DMS114 treated with DMSO at 0.1 percent for 48 hours (cell line): Measurements from ENCODE around the gene PRSS38.

Experiments used
- DNase-seq: peaks from one replicate; lab custom pipeline; 2025; ENCODE audit not compliant: unreplicated experiment; lab: John Stamatoyannopoulos, UW

The PRSS38 gene

DNA sequence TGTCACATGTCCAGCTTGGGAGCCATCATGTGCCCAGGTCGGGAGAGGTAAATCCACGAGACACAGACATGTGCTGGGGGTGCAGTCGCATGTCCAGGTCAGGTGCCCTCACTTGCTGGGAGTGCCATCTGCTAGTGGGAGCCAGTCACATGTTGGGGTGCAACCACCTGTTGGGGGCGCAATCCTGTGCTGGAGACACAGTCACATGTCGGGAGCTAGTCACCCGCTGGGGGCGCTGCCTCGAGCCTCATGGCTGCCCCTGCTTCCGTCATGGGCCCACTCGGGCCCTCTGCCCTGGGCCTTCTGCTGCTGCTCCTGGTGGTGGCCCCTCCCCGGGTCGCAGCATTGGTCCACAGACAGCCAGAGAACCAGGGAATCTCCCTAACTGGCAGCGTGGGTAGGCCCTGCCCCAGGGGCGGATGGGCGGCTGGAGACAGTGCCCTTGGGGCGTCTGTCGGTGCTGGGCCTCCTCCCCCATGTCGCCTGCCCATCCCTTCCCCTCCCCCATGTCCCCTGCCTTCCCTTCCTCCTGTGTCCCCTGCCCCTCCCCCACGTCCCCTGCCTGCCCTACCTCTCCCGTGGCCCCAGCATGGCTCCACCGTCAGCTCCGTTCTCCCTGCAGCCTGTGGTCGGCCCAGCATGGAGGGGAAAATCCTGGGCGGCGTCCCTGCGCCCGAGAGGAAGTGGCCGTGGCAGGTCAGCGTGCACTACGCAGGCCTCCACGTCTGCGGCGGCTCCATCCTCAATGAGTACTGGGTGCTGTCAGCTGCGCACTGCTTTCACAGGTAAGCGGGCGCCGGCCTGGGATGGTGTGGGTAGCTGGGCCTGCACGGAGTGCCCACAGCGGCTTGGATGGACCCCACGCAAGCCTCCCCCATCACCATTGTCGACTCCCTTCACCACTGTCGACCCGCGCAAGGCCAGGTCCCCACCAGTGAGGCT lies at the start of gene PRSS38:
TSS of gene PRSS38 (plus strand) at position 208 of the 942 bp plus-strand sequence. CDS start at position 250, 42 bp downstream.
- no peak for DNase-seq

DNA sequence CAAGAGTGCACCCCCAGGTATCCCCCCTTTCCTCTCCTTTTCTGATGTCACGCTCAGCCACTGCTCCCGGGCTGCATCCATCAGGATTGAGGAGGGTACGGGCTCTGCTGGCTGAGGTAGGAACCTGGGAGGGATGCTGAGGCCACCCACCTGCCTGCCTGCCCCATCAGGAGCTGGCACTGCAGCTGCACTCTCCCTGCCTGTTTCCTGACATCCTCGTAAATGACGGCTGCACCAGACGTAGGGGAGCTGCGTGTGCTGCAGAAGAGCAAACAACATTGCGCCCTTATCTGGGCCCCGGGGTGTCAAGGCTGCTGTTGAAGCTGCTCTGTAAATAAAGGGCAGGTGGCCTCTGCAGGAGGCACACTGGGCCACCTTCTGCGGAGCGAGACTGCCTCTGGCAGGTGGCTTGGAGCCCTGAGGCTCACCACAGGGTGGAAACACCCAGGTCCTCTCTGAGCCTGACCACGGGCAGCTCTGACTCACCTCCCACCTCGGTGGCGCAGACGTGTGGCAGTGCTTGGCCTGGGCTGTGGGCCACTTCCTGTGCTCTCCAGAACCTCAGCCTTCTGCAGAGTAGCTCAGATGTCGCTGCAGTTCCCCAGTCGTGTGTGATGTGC lies 49.4 kb upstream of the PRSS38 start:
- no peak for DNase-seq

DNA sequence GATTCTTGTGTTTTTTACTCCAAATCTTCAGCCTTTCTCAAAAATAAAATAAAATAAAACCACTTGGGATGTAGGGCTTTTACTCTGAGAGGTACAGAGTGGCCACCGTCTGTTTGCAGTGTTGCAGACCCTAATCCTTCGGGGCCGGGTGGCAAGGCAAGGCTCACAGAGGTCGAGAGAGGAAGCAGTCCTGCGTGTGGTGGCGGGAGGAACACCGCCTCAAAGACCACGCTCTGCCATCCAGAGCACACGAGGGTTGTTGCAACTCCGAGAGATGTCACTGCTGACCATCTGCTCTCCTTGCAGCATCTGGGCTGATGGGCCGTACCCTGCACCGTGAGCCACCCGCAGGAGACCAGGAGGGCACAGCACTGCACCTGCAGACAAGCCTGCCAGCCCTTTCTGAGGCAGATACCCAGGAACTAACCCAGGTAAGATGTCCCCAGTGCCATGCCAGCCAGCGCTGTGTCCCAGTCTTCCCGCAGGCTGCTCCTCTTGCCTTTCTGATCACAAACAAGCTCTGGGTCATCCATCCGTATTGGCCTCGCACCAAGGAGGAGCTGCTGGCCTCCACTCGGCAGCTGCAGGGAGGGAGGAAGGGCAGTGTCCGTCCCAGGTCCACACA lies 48.7 kb upstream of the PRSS38 start:
- no peak for DNase-seq

DNA sequence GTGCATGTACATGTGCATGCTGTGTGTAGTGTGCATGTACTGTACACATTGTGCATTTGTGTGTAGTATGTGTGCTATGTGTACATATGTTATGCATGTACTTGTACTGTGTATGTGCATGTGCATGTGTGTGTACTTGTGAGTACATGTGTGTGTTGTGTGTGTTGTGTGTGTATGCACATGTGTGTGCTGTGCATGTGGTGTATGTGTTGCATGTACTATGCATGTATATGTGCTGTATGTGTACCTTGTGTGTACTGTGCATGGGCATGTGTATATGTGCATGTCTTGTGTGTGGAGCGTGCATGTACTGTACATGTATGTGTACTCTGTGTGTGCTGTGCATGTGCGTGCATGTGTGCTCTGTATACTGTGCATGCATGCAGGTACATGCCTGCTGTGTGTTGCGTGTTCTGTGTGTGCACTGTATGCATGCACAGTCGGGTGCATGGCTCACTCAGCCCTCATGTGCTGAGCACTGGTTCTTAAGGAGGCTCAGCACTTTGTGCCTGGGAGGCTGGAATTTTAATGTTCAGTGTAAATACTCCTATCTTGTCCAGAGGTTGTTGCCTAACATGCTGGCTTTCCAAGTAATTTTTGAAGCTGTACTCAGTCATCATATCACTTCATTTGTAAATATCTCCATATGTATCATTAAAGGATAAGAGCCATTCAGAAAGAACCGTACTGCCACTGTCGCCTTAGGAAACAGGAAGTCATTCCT lies 47.9 kb upstream of the PRSS38 start:
- no peak for DNase-seq

DNA sequence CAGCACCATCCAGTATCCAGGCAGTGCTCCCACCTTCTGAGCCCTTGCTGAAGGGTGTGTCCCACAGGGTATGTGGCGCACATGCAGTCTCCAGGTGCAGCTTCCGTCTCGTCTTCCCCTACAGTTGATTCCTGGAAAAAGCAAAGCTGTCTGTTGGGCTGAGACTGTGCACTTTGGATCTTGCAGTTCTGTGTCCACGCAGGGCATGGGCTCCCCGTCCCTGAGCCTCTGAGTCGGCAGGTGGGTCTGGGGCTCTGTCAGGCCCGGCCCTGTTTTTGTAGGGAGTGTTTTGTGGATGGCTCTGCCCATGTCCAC lies 47.4 kb upstream of the PRSS38 start:
- DNase-seq: no peak

DNA sequence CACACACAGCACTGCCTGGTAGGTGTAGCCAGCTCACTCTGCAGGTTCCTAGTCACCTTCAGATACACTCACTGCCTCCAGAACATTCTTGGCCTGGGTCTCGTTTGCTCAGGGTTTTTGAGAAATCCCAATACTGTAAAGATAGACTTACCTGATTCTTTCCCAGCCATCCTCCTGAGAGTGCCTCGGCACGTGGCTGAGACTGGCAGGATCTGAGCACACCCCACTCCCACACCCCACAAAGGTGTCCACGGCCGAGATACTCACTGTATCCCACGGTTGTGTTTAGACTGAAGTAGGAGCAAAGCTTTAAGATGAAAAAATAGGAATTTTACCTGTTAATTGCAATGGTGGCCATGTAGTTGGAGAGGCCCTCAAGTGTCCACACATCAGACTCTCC lies 46.8 kb upstream of the PRSS38 start:
- DNase-seq: no peak

DNA sequence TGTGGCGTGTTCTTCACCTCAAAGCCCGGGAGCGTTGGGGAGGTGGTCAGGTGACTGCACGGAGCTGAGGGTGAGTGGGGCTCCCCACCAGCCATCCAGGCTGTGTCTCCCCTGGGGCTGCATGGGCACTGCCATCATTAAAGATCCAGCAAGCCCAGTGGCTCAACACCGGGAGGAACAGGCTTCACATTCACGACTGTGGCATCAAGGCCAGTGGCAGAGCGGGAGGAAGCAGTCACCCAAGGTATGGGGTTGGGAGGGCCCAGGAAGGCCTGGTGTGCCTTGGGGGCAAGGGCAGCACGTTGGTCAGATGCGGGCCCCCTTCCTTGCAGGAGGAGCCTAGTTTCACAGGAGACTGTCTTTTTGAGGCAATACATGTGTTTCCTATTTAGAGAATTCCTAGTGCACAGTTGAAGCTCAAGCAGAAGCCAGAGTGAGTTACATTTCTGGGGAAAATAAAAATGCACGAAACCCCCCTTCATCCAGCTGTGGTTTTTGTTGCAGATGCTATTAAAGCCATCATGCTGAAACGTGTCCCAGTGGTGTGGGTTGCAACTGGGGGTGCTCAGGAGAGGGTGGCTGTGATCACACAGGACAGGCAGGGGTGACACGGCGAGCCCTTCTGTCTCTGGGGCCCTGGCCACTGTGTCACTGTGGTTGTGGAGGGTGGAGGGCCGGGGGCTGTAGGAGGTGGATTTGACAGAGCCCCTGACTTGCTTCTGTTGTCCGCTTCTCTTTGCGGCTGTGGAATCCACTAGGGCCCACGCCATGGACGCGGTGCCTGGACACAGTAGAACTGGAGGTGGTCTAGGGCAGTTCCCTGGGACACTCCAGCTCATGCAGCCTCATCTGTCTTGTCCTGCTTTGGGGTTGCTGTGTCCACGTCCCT lies 46.2 kb upstream of the PRSS38 start:
- no peak for DNase-seq

DNA sequence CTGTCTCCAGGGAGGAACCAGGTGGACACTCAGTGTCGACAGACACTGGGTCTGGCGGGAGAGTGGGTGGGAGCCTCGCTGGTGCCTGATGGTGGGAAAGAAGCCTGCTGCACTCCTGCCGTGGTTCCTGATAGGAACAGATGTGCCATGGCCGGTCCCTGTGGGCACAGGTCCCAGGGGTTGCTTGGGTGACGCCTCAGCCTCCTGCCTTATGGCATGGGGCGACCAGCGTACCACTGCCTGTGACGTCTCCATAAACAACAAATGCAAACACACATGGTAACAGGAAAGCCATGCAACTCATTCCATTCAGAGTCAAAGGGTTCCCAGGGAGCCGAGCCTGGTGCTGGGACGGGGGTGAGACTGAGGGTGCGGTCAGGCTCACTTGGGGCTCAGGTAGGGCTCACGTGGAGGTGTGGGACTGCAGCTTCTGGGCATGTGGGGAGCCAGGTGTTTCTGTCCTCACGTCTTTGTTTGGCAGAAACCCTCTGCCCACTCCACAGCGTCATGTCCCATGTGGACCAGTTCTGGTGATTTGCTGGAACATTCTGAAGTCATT lies 45.5 kb upstream of the PRSS38 start:
- DNase-seq: no peak

DNA sequence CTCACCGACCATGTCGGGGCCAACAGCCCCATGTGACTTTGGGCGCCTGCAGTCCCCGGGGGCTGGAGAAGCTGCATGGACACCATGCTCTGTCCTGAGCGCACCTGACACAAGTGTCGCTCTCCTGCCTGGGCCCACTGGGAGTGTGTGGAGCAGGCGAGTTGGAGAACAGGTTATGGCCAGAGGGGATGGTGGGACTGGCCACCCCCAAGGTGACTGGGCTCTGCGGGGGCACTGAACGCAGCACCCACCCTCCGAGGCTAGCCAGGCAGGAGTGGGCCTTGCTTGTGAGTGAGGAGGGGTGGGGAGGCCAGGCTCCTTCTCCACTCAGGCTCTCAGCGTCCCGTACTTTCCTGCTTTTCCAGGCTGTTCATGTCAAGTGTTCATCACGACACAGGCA lies 44.7 kb upstream of the PRSS38 start:
- no peak for DNase-seq

DNA sequence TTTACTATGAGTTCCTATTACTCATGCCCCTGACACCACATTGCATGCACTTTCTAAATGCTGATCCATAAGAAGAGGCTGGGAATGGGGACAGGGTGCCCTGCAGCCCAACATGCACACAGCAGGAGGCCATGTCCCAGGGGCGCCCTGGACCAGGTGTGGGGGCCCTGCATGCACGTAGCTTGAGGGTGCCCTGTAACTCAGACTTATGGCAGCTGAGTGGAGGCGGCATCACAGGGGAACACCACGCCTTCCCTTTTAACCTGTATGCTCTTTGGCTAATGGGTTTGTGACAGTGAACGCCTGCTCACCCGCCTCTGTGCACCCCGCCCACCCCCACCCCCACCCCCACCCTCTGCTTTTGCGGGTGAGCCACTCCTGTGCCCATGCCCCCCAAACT lies 44.1 kb upstream of the PRSS38 start:
- no peak for DNase-seq

DNA sequence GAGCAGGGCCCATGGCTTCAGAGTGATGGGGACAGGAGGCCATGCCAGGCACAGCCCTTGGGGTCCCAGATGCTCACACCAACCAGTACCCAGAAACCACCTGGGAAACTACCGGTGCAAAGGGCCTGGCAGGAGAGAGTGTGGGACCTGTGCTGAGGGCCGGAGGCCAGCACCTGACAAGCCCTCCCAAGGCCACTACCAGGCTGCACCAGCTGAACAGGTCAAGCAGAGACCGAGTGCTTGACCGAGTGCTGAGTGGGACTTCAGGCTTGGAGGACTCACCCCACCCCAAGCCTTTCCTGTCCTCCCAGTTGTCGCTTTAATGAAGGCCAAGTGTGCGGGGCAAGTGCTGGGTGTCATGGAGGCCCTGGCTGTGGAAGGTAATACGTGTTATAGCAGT lies 43.7 kb upstream of the PRSS38 start:
- no peak for DNase-seq

DNA sequence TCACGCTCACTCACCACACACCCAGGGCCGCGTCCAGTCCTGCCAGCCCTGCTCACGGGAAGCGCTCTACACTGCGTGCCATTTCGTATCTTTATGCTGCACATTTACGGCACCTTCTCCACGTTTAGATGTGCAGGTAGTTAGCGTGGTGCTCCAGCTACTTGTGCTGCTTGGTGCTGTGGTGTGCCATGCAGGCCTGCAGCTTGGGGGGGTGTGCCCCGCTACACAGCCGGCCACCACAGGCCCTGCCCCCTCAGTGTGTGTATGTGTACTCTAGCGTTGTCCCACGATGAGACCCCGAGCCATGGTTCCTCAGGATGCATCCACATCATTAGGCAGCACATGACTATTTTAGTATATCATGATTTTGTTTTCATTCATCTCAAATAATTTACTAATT lies 41.9 kb upstream of the PRSS38 start:
- no peak for DNase-seq

DNA sequence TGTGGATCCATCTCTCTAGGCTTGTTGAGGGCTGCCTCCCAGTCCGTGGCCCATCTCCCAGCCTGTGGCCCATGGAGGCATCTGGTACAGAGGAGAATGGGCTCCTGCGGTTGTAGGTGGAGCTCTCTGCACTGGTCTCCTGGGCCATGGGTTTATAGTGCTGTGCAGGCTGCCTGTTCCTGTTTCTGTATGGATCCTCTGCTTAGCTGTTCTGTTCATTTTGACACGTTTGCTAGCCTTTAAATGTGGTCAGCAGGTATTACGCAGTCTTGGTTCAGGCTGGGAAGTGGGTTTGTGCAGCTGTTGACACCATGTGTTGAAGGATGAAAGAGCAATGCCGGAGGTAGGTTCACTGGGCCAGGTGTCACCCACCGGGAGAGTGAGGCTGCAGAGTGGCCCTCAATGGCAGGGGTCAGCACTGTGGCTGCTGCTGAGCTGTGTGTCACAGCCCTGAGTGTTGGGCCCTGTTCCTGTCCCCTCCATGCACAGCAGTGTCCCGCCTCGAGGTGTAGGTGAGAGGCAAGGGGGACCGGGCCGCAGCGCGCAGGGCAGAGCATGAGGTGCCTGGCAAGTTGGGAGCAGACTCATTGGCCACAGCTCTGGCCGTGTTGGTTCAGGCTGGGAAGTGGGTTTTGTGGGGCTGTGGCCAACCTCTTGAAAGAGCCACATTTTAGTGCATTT lies 41.3 kb upstream of the PRSS38 start:
- no peak for DNase-seq

DNA sequence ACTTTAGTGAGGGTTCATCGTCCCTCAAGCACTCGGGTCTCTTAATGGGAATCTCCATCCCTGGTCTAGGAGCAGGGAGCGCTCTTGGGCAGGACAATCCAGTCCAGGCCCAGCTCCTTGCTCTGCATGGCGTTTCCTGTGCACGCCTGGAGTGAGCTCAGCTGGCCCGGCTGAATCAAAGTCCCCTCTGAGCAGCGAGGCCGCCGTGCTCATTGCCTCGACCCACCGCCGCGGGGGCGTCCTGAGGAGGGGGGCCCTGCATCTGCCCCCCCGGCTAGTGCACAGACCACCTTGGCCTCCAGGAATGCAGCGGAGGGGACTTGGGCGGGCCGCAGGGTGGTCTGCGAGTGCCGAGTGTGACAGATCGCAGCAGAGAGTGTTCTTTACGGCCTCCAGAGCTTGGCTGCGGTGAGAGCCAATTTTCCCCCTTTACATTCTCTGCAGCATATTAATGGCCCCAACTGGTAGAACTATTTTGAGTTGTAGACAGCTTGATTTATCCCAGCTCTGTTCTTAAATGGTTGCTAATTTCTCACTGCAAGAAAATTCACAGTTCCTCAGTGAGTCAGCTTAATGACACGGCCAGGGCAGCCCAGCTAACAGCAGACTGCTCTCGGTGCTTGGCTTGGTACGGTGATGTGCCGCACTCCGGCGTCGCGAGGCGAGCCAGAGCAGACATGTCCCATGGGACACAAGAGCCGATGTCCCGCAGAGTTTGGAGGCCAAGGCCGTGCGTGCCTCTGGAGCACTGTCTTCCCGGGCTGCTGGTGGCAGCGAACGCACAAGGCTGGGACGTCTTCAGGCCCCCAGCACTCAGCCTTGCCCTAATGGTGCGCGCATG lies 40.4 kb upstream of the PRSS38 start:
- DNase-seq: no peak

DNA sequence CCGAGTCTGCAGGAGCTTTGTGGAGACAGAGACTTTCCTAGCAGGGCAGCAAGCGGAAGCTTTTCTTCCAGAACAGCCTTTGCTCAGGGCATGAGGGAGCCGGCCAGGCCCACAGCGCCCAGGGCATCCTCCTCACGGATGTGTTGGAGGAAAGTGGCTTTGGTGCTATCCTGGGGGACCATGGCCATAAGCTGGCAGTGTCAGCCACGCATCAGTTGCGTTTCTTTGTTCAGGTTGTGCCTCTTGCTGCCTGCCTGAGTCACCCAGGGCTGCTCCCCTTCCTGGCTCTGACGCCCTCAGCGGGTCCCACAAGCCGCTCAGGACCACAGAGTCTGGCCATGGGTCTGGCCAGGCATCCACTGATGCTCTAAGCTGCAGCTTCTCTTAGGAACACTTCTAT lies 39.6 kb upstream of the PRSS38 start:
- no peak for DNase-seq

DNA sequence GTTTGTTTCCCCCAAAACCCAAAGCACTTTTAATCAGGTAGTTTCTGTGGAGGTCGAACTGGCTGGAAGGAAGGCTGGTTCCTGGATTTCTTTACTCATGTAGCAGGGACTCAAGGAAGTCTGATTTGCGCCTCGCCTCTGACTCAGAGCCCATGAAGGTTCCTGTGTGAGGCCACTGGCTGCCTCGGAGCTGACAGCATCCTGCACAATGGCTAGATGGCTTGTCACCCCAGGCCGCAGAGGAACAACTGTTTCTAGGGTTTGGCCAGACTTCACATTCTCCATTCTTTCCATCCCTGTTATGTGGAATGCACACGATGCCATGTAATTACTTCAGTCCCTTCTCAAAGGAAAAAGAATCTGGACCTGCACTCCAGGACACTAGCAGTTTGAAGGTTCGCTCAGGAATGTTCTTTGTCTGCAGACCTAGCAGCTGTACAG lies 39.1 kb upstream of the PRSS38 start:
- no peak for DNase-seq

DNA sequence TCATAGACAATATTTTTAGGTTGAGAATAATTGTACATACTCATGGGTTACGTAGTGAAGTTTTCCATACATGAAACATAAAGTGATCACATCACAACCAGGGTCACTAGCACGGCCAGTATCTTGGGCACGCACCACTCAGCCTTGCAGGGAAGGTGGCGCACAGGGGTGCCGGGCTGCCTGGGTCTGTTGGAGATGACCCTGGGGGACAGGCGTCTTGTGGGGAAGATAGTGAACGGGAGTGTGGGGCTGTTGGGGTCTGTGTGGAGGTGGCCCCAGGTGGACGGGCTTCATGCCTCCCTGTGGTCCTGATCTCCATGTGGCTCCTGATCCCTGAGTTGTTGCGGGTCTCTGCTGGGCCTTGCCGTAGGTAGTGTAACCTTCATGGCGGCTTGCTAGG lies 38.3 kb upstream of the PRSS38 start:
- no peak for DNase-seq

DNA sequence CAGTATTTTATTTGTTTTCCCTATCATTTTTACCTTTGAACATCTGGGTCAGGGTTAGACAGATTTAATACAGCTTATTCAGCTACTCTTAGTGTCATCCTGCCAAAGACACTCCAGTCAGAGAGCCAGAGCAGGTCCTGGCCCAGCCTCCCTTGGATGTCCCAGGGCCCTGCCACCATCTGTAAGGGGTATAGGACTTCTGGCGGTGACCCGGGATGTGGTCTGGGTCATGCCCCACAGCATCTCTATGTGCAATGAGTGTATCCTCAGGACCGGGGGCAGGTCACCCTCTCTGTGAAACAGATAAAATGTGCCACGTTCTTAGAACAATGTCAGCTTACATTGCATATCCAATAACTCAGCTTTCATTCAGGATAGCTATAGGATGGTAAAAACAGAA lies 37.8 kb upstream of the PRSS38 start:
- no peak for DNase-seq
